VCaP (cell line): Measurements from ENCODE around the gene GFPT1.
"Not testable (repeated sequence)": the region's sequence is repeated elsewhere in the genome, so short reads cannot be mapped to it uniquely, and the experiment has no call there.

Experiments
- H3K27ac ChIP-seq: fragments of 450-650 bp; 2 replicates; pipeline ENCODE4 v1.5.1; 2017
- TF ChIP-seq, protein P1 (sequence below): fragments of 450-650 bp; conservative IDR thresholded peaks from 2 replicates; pipeline ENCODE4 v1.5.1; 2017; ENCODE audit warnings: mild to moderate bottlenecking, moderate library complexity

Gene GFPT1

DNA sequence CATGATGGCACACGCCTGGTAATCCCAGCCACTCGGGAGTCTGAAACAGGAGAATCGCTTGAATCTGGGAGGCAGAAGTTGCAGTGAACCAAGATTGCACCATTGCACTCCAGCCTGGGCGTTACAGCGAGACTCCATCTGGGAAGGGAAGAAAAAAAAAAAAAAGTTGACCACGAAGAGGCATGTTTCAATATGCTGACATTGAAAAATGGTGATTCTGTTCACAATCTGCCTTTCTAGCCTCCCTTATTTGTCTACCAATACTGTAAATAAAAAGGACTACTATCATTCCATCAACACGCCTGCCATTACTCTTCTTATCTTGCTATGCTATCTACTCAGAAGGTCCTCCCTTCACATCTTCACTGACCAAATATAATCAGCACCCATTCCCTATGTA lies 18.4 kb downstream of the GFPT1 start:
- no peak overlapping the region for H3K27ac ChIP-seq
- TF ChIP-seq, protein P1, sequence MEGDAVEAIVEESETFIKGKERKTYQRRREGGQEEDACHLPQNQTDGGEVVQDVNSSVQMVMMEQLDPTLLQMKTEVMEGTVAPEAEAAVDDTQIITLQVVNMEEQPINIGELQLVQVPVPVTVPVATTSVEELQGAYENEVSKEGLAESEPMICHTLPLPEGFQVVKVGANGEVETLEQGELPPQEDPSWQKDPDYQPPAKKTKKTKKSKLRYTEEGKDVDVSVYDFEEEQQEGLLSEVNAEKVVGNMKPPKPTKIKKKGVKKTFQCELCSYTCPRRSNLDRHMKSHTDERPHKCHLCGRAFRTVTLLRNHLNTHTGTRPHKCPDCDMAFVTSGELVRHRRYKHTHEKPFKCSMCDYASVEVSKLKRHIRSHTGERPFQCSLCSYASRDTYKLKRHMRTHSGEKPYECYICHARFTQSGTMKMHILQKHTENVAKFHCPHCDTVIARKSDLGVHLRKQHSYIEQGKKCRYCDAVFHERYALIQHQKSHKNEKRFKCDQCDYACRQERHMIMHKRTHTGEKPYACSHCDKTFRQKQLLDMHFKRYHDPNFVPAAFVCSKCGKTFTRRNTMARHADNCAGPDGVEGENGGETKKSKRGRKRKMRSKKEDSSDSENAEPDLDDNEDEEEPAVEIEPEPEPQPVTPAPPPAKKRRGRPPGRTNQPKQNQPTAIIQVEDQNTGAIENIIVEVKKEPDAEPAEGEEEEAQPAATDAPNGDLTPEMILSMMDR = no peak

DNA sequence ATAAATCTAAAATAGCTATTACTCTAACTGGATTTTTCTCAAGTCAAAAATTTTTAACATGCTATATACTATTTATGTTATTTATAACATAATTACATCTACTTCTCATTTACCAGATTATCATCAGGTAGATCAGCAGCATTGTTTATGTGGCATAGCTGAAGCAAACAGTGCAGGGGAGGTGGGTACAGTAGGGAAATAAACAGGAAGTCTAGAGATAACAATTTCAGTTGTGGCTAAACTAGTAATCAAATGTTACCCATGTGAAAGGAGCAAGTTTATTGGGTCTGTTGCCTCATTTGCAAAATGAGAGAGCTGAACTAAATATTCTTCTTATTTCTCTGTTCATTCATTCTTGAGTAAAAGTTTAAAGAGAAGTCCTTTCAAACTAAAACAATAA lies 27.7 kb downstream of the GFPT1 start:
- H3K27ac ChIP-seq = no peak overlapping the region
- TF ChIP-seq, protein P1 = no peak

DNA sequence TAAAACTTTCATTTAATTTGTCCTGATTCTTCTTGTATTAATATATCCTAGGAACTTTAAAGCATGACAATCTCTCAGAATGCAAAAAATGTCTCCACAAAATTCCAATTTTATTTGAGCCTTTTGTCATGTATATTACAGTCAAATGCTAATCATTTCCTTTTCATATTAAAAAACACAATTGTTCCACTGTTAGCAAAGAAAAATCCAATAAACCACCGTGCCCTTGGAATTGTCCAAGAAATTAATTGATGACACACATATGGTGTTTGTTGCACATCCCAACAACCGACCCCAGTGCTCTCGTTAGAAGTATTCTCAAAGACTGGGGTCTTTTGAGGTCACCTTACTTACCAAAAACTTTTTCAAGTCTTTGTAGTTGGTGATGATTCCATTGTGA lies 28.1 kb downstream of the GFPT1 start:
- no peak overlapping the region for H3K27ac ChIP-seq
- TF ChIP-seq, protein P1 = no peak

DNA sequence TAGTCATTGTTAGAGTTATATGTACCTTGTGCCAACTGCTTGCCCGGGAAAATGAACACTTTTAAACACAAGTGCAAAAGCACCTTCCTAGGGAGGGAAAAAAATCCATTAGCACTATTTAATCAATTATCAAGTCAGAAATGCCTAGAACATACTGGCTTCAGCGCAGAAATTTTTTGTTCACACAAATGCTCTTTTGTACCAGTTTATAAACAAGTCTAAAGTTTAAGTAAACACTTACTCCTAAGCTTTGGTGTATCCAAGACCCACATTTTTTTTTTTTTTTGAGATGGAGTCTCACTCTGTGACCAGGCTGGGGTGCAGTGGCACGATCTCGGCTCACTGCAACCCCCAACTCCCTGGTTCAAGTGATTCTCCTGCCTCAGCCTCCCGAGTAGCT lies 30.6 kb downstream of the GFPT1 start:
- no peak overlapping the region for H3K27ac ChIP-seq
- TF ChIP-seq, protein P1 = no peak

DNA sequence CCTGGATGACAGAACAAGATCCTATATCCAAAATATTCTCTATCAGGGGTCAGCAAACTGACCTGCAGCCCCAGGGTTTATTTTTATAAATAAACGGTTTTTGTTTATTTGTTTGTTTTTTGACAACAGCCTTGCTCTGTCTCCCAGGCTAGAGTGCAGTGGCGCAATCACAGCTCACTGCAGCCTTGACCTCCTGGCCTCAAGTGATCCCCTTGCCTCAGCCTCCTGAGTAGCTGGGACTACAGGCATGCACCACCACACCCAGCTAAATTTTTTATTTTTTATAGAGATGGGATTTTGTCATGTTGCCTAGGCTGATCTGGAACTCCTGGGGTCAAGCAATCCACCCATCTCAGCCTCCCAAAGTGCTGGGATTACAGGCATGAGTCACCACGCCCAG lies 32.1 kb downstream of the GFPT1 start:
- not testable (repeated sequence) for H3K27ac ChIP-seq

DNA sequence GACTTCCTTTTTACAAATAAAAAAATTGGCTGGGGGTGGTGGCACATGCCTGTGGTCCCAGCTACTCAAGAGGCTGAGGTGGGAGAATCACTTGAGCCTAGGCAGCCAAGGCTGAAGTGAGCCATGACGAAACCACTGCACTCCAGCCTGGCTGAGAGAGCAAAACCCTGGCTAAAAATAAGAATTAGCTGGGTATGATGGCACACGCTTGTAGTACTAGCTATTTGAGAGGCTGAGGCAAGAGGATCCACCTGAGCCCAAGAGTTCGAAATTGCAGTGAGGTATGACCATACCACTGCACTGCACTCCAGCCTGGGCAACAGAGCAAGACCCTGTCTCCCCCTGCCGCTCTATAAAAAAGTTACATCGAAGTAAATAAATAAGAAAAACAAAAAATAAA lies 33.7 kb downstream of the GFPT1 start:
- no peak overlapping the region for H3K27ac ChIP-seq
- TF ChIP-seq, protein P1 = no peak

DNA sequence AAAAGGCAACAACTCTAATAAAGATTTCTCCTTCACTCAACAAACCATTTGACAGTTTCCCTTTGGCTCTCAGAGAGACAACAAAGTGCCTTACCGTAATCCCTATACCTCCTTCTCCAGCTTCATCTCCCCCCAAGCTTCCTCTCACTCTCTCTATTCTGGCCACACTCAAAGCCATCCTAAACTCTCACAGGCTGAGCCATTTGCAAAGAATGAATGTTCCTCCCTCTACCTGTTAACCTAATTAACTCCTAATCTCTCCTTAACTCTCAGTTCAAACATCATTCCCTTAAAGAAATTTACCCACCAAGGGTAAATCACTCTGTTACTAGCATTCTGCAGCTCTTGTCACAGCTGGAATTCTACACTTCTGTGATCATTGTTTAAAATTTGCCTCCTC lies 38.2 kb downstream of the GFPT1 start:
- H3K27ac ChIP-seq = no peak overlapping the region
- TF ChIP-seq, protein P1 = no peak

DNA sequence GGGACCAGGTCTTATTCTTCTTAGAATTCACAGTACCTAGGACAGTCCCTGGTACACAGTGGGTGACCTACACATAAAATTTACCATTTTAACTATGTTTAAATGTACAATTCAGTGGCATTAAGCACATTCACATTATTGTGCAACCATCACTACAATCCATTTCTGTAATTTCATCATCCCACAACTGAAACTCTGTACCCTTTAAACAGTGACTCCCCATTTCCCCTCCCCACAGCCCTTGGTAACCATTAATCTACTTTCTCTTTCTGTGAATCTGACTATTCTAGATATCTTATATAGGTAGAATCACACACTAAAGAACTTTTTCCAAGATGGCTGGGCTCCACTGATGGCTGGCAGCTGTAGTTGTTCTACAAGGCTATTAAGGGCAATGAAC lies 41.6 kb downstream of the GFPT1 start:
- H3K27ac ChIP-seq = no peak overlapping the region
- TF ChIP-seq, protein P1 = no peak
